CD4-positive, alpha-beta T cell treated with Interleukin-10 for 1 hour (primary cell): ENCODE results near the gene THADA.
"Not testable (repeated sequence)": the region's sequence is repeated elsewhere in the genome, so short reads cannot be mapped to it uniquely, and the experiment has no call there.

Experiments used
- DNase-seq: peaks from one replicate; pipeline ENCODE4 v3.0.0-alpha.2; 2020

The THADA gene

DNA sequence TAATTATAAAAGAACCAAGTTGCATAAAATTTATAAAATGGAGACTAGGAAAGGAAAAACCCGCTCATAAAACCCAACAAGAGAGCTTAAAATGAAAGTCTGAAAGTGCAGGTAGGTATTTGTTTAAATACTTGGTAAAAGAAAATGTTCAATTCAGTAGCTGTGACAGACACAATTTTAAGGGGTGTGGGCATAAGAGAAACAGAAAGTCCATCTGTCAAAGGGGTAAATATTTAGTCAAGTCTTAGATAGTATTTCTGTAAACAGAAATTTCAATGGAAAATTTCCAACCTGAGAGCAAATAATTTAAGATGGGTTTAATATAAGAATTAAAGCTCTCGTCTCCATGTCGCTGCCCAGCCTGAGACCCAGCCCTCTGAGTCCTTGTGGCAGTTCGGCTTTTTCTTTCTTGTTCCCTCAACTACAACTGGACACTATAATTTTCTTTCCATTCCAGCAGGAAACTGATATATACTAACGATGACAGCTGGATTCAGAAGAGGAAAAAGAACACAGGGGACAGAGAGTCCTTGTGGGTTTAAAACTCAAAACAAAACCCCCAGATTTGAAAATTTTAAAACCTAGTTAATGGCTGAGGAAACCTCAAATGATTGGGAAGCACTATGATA, 281.4 kb downstream of the THADA start:
- DNase-seq: no peak

DNA sequence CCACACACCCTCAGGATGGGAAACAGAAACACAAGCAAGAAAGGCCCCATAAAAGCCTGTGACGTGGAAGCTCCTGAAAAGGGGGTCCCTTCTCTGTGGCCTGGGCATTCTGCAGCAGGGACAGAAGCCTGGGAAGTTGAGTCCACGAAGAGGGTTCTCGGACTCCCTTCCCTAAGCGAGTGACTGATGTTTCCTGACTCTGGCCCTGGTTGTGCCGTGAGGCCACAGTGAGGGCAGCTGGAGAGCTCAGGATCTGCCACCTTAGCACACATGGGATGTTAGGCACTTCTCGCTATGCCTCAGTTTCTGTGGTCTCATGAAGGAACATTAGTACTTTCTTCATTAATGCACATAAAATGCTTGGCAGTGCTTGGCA, 282.2 kb downstream of the THADA start:
- no peak for DNase-seq

DNA sequence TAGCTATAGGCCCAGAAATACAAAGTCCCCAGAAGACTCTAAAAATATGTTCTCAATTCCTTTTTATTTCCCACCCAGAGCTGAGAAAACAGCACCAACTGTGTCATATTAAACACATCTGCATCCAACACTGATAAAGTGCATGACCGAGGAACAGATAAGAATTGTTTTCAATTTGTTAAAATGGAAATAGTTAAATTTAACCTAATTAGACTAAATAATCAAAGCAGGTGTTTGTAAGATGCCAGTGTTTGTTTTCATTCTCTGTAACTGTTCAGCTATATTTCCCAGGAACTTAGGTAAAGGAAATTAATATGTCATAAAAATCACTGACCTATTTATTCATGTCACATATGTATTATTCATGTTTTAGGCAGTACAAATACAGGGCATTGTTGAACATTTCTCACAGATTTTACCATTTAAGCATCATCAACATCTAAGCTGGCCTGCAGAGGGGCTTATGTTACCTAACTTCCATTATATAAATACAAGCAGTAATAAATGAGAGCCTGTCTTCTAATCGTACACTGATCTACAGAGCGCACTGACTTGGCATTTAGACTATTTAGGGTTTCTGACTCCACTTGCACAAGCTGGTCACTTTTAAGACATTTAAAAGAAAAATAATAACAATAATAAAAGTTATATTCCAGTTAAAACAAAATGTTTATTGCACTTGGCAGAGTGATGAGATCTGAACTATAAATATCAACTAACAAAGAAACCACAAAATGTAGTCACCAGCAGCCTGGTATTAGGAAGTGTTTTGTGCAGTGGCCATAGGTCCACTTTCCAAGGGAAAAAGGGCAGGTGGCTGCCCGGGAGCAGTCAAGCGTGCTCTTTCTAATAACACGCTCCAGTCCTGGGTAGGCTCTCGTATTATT, 282.8 kb downstream of the THADA start:
- no peak for DNase-seq

DNA sequence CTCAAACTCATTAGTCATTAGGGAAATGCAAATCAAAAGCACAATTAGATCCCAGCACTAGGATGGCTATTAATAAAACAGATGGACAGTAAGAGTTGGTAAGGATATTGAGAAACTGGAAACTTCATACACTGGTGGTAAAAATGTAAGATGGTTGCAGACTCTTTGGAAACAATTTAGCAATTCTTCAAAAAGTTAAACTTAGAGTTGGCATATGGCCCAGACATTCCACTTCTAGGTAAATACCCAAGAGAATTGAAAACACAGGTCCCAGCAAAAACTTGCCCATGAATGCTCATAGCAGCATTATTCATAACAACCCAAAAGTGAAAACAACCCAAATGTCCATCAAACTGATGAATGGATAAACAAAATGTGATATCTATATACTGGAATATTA, 284.6 kb downstream of the THADA start:
- no peak for DNase-seq

DNA sequence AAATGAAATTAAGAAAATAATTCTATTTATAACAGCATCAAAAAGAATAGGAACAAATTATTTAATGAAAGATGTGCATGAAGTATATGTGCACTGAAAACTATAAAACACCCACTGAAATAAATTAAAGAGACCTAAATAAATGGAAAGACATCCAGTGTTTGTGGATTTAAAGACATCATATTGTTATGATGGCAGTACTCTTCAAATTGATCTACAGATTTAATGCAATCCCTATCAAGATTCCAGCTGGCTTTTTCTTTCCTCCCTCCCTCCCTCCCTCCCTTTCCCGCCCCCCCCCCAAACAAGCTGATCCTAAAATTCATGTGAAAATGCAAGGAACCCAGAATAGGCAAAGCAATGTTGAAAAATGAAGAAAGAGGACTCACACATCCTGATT, 285.9 kb downstream of the THADA start:
- no peak for DNase-seq

DNA sequence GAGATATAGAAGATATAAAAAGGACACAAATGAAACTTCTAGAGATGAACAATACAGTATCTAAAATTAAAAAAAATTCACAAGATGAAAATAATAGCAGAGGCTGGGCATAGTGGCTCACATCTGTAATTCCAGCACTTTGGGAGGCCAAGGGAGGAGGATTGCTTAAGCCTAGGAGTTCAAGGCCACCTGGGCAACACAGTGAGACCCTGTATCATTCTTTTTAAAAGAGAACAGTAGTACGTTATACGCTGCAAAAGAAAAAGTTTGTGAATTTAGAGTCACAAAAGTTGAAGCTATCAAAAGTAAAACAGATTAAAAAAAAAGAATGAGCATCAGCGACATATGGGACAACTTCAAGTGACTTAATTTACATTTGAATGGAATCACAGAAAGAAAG, 287.9 kb downstream of the THADA start:
- no peak for DNase-seq

DNA sequence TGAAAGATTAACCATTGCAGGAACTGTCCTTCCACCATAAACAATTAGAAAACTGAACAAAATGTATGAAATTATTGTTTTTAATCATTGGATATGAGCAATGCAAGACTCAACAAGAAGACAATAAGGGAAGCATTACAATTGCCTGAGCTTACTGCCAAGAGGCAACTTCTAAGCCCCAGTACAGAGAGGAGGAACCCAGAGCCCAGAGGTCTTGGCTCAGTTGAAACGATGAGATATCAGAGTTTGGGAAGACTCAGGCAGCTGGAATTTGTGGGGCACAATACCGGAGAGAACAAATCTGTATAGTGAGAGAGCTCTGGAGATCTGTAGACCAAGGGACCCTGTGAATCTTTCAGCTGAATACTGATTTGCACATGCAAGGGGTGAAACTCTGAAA, 288.8 kb downstream of the THADA start:
- DNase-seq: no peak

DNA sequence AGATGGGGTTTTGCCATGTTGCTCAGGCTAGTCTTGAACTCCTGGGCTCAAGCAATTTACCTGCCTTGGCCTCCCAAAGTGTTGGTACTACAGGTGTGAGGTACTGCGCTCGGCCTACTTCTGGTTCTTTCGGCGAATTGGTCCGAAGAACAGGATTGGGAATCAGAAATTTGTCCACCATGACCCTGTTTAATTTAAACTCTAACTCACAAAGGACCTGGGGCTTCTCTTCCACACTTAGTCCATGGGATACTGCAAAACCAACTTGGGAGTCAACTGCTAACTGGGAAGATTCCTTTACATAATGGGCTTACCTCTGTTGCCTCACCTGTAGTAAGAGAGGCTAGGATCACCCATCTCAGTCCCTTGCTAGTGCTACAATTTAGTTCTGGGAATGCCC, 289.6 kb downstream of the THADA start:
- no peak for DNase-seq

DNA sequence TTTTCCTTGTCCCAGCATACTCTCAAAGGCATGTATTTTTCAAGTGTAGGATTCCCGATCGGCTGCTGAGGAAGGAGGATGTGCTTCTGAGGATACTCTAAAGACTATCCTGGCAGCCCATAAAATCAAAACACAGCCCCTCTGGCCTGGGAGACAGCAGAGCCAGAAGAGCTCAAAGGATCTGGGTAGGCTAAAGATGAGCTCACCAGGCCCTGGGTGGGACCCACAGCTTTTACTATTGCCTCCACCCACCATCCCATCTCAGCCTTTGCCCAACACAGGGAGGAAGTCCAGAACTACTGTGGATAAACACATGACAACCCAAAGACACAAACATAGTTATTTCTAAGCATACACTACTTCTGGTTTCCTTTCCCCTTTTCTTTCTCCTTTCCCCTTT, 290.3 kb downstream of the THADA start:
- peak; percentile 14 for DNase-seq

DNA sequence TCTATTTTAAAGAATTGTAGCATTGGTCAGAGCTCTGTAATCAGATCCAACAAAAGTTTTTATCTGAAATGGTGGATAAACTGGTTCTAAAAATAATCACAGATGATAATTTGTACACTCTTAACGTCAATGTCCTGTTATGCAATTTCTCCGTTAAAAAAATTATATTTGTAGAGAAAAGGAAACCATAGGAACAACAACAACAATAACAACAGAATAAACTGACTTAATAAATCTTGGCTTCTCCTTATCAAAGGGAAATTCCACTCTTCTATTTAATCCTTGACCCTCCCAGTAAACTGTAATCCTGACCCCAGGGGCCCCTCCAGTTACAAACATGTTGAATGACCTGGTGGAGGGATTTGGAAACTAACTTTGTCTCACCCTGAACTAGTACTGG, 290.8 kb downstream of the THADA start:
- DNase-seq: no peak

DNA sequence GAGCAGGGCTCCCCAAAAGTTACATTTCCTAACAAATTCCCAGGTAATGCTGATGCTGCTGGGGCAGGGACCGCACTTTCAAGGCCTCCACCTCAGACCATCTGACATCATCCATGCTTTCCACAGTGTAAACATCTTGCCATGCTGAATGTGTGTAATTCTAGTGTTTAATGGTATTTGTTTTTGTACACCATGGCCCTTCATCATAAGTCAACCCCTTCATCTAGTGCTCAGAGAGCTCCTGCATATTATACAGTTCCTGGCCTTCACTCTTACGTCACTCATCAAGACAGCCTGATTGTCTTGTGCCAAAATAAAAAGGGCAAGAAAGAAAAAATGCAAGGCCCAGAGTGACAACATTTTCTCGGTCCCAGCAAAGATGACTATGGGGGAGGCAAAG, 291.9 kb downstream of the THADA start:
- no peak for DNase-seq

DNA sequence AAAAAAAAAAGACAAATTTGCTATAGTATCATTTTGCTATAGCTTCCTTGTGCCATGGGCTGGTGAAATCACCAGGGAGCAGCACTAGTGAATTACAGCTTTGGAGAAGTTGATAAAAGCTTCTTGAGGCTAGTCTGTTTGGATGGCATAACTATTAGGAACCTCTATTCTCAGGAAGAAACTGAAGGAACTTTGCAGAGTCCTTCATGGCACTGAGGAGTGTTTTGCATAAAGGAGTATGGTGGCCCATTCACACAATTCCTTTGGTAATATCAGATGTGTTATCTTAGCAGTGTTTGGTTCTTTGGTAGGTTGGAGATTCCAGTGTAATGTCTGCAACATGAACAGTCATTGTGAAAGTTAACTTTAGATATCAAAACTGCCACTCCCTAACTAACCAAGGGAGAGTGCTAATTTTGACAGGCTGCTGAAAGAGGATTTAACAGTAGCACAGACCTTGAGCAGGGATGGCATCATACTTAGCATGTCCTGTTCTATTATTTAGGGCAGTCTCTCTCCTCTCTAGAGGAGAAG, 292.8 kb downstream of the THADA start:
- DNase-seq: no peak

DNA sequence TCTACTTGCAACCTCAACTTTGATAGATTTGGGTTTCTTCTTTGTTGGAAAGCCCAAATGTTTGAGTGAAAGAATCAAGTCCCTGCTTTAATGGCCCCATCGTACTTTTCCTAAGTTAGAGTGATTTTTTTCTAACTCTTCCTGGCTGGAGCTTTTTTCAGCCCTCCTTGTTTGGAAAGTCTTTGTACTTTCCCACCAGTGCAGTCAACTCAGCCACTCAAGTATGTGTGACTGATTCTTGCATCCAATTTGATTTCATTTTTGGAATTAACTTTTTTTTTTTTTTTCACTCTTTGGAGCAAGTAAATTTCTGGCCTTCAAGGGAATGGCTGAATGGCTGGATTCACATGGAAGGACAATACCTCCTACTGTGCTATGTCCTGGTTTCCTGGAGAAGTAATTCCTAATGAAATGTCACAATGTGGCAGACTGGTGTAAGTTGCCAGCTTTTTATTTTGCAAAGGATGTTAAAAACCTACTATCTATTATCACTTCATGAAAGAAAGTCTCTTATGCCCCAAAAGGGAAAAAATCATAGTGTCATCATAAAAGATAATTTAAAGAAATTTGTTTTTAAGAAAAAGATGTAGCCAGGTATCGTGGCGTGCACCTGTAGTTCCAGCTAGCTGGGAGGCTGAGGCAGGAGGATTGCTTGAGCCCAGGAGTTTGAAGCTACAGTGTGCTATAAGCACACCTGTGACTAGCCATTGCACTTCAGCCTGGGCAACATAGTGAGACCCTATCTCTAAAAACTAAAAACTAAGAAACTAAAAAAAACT, 293.5 kb downstream of the THADA start:
- no peak for DNase-seq

DNA sequence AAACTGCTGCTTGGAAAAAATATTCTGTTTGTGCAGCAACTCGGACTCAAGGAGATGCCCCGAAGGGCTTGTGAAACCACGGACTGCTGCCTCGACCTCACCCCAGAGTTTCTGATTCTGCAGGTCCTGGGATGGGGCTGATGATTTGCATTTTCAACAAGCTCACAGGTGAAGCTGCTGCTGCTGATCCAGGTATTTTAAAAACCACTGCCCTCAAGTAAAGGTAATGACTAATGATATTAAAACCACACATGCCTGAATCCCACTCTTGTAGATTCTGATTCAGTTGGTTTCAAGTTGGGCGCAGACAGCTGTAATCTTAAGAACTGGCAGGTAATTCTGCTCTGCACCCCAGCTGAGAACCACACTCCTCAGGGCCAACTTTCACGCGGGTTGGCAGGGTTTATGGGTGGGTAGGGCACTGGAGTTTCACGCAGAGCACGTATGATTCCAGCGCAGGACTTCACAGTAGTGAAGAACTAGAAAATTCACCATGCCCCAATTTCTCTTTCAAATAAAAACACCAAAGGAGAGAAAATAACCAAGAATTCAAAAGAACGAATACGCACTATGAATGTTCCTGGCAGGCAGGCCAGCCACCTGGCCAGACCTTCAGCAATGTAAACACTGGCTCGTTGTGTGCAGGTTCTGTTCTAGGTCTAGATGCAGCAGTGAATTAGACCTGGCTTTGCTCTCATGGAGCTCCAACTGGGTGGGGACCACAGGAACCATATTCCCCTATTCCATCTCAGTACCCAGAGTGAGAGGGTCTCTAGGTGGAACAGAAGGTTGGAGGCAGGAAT, 294.9 kb downstream of the THADA start:
- no peak for DNase-seq

DNA sequence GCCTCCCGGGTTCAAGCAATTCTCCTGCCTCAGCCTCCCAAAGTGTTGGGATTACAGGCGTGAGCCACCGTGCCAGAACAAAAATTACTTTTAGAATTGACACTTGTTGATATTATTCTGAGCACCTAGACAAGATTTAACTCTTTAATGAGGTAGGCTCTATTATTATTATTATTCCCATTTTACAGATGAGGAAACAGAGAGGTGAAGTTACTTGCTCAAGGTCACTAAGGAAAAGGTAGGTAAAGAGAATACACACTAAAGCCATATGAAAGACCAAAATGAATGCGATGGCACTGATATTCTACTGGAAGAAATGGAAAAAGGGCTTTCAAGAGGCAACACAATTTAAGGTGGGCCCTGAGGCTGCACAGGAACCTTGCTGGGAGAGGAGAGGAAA, 295.6 kb downstream of the THADA start:
- no peak for DNase-seq

DNA sequence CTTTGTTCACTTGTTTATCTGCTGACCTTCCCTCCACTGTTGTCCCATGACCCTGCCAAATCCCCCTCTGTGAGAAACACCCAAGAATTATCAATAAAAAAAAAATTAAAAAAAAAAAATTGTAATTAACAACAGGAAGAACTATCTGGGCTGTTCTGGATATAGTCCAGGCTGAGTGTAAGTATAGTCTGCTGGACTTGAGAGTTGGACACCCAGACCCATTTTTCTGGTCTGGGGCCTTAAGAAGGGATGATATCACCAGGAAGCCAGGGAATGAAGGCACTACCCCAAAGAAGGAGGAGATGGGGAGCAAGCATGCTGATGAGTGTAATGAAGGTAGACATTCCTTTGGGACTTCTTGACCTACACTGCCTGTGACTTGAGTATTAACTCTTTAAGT, 297.3 kb downstream of the THADA start:
- DNase-seq: no peak

DNA sequence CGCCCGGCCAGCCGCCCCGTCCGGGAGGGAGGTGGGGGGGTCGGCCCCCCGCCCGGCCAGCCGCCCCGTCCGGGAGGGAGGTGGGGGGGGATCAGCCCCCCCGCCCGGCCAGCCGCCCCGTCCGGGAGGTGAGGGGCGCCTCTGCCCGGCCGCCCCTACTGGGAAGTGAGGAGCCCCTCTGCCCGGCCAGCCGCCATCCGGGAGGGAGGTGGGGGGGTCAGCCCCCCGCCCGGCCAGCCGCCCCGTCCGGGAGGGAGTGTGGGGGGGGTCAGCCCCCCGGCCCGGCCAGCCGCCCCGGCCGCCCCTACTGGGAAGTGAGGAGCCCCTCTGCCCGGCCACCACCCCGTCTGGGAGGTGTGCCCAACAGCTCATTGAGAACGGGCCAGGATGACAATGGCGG, 298.1 kb downstream of the THADA start:
- DNase-seq: not testable (repeated sequence)

DNA sequence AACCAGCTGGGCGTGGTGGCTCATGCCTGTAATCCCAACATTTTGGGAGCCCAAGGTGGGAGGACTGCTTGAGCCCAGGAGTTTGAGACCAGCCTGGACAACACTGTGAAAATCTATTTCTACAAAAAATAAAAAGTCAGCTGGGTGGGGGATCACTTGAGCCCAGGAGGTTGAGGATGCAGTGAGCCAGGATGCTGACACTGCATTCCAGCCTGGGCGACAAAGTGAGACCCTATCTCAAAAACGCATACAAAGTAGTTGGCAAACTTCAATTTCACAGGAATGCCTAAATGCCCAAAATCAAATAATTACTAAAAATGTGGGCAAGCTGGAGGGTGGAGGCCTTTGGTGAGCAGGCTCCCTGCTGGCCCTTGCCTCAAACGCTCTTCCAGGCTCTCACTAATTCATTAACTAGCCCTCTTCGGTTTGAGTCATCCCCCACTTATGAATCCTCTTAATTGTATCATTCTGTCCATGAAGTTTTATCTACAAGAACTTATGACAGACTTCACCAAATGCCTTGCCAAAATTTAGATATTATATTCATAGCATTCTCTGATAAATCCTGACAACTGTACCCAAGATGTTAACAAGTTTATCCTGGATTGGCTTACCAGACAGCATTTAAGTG, 300.8 kb downstream of the THADA start:
- DNase-seq: no peak

DNA sequence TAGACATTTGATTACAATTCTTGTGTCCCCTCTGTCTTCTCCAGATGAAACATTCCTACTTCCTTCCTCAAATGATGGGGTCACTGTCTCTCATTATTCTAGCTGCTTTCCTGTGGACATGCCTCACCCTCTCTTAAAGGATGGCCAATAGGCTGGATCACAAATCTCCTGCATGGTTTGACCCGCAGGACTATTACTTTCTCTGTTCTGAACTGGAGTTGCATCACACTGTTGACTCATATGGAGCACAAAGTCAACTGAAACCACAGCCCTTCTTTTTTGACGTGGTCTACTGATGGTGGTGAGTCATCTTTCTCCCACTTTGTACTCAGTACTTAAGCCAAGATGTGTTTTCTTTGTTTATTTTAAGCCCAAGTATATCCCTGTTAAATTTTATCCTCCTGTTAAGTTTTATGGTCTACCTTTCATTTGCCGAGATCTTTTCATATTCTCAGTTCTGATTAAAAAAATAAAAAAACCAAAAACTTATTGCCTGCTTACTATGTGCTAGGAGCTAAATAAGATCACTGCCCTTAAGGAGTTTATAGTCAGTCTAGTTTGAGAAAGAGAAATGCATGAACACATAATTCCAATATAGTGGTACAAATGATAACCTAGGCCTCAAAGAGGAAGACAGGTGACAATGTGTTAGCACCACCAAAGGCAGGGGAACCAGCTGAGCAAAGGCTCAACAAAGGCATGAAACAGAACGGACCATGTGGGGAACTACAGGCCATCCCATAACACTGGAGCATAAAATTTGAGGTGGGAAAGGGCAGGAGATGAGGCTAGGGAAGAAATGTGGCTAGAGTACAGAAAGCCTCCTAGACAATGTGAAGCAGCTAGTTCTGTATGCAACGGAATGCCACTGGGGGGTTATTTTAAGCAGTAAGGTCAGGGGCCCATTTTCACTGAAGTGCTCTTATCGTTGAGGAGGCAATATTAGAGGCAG, 301.8 kb downstream of the THADA start:
- peak; percentile 26 for DNase-seq

DNA sequence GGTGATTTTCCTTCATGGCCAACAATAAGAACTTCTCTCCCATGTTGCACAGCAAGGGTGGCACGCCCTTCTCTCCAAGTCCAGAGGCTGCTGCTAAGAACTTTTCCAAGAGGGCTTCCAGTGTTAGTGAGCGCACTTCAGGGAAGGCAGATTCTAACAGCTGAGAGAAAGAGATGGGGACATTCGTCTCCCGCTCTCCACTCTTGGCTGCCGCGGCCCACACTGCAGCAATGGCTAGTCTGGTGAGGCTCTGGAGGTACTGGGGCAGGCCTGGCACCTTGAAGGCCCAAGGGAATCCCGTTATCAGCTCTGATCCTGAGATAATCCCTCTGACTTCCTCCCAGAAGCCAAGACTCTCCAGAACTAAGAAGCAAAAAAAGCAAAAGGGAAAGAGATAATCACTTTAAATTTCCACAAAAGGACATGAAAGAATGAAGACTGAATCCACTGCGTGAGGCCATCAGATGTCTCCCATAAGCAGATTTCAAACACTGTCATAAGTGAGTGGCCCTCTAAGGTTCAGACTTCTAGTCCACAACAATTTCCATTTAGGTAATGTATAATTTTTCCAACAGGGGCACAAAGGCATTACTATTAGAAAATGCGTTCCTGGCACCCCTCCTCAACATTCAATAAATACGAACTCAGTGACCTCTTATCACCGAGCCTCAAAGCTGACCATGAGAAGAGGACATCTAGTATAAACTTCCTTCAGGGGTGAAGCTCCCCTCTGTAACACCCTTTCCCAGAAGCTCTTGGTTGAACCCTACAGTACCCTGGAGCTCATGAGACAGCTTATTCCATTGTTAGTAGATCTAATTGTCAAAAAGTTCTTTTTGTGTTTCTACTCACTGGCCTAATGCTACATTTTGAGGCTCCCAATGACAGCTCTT, 302.7 kb downstream of the THADA start:
- no peak for DNase-seq
